Suprapubic skin (tissue), 4 donors: ENCODE results near the gene TPK1. TPM values are rescaled to one million over a fixed set of nuclear protein-coding genes. Genes with fewer than 3 reads are reported as not detected.
"Not testable (repeated sequence)": the region's sequence is repeated elsewhere in the genome, so short reads cannot be mapped to it uniquely, and the experiment has no call there.

Source experiments
- DNase-seq, 2 donors: peaks; one replicate each; pipeline ENCODE4 v3.0.0-alpha.2; 2019; ENCODE audit warnings: low spot score in 2 of 2
- H3K27ac ChIP-seq: fragments of 200-600 bp; sonication (generic); one replicate; pipeline ENCODE4 v1.5.1; 2019
- H3K27me3 ChIP-seq: fragments of 200-600 bp; sonication (generic); one replicate; pipeline ENCODE4 v1.5.1; 2019
- H3K36me3 ChIP-seq: fragments of 200-600 bp; sonication (generic); one replicate; pipeline ENCODE4 v1.5.1; 2019
- H3K4me1 ChIP-seq: fragments of 200-600 bp; sonication (generic); one replicate; pipeline ENCODE4 v1.5.1; 2019
- H3K4me3 ChIP-seq: fragments of 200-600 bp; sonication (generic); one replicate; pipeline ENCODE4 v1.5.1; 2019; ENCODE audit warnings: mild to moderate bottlenecking
- H3K9me3 ChIP-seq: fragments of 200-600 bp; sonication (generic); one replicate; pipeline ENCODE4 v1.5.1; 2019
- CTCF ChIP-seq, 2 donors: fragments of 200-600 bp in 1 of 2; fragments of 450-650 bp in 1 of 2; sonication (generic) in 1 of 2; IDR thresholded peaks; one replicate each; pipeline ENCODE4 v1.5.1; 2016 to 2019; ENCODE audit warnings: antibody characterized with exemption in 2 of 2, mild to moderate bottlenecking in 1 of 2, moderate library complexity in 1 of 2
- EP300 ChIP-seq: sonication (generic); formaldehyde crosslinking; IDR thresholded peaks from one replicate; pipeline ENCODE4 v1.6.1; 2017; ENCODE audit warnings: antibody characterized with exemption
- POLR2A ChIP-seq, 2 donors: fragments of 450-650 bp; IDR thresholded peaks; one replicate each; pipeline ENCODE4 v1.6.1; 2017; ENCODE audit warnings: antibody characterized with exemption in 2 of 2, mild to moderate bottlenecking in 2 of 2, moderate library complexity in 2 of 2
- POLR2AphosphoS5 ChIP-seq, 3 donors: sonication (generic); formaldehyde crosslinking; IDR thresholded peaks; one replicate each; pipeline ENCODE4 v1.6.1; 2017; ENCODE audit warnings: antibody characterized with exemption in 3 of 3
- WGBS: methylation state at CpG from one replicate; pipeline ENCODE4 v1.1.5; 2018; 5-methylcytosine and 5-hydroxymethylcytosine counted together
- total RNA-seq, 4 donors: library from RNA; depleted of rRNA; stranded (reverse); fragments of >200 nt; gene quantifications; one replicate each; pipeline ENCODE4 v1.1.0, GENCODE V29; 2016

Gene TPK1
- total RNA-seq, 4 donors from 2014 or later = 1.4 to 3.9 (median 2.8) TPM

DNA sequence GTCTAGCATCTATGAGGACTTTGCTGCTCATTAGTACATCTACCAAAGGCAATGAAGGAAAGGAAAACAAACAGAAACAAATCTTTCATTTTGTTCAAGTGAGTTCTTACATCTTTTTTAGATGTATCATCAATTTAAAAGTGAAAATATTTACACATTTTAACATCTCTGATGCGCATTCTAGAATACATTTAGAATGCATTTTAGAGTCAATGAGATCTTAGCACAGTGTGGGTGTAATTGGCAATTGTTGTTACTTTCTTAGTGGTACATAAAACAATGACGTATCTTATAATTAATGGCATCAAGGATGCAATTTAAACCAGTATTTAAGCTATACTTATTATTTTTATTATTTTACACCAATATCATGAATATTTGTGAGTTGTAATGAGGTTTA lies 51.4 kb downstream of the TPK1 start:
- H3K36me3 ChIP-seq = no peaks in the 10 kb centered on the region
- no peaks in the 10 kb centered on the region for H3K27me3 ChIP-seq
- TF ChIP-seq EP300 (no peak), POLR2A (IDR thresholded peaks at IDR 0.05) (no peak), CTCF (IDR thresholded peaks at IDR 0.05) (no peak), POLR2AphosphoS5 (IDR thresholded peaks at IDR 0.05) (no peak)
- H3K4me1 ChIP-seq = no peaks in the 10 kb centered on the region
- 86% methylated on average over 2 of the region's 2 CpGs for WGBS
- no peak overlapping the region for H3K27ac ChIP-seq
- no peaks in the 10 kb centered on the region for H3K9me3 ChIP-seq
- no peak overlapping the region for H3K4me3 ChIP-seq
- DNase-seq = no peak

- Histone ChIP-seq H3K27me3 (no peaks in the 10 kb centered on the region), H3K36me3 (no peaks in the 10 kb centered on the region), H3K4me3 (no peak overlapping the region), H3K27ac (no peak overlapping the region), H3K9me3 (no peaks in the 10 kb centered on the region), H3K4me1 (no peaks in the 10 kb centered on the region)
- 11% methylated on average over 1 of the region's 1 CpG for whole genome bisulfite sequencing
- DNase-seq = no peak
- TF ChIP-seq POLR2AphosphoS5 (IDR thresholded peaks at IDR 0.05) = no peak
- TF ChIP-seq EP300 = no peak
- no peak for TF ChIP-seq CTCF (IDR thresholded peaks at IDR 0.05)
- no peak for TF ChIP-seq POLR2A (IDR thresholded peaks at IDR 0.05)
These were observed 53.0 kb downstream of the TPK1 start for GRCh38 chr7:144782883-144783282.

- Histone ChIP-seq H3K27ac (no peak overlapping the region), H3K36me3 (no peaks in the 10 kb centered on the region), H3K9me3 (no peaks in the 10 kb centered on the region), H3K4me1 (no peaks in the 10 kb centered on the region), H3K27me3 (no peaks in the 10 kb centered on the region), H3K4me3 (no peak overlapping the region)
- 93% methylated on average over 4 of the region's 4 CpGs for WGBS
- TF ChIP-seq EP300 = no peak
- TF ChIP-seq POLR2A (IDR thresholded peaks at IDR 0.05) = no peak
- TF ChIP-seq POLR2AphosphoS5 (IDR thresholded peaks at IDR 0.05) = no peak
- no peak for TF ChIP-seq CTCF (IDR thresholded peaks at IDR 0.05)
- no peak for DNase-seq
These were observed 55.7 kb downstream of the TPK1 start for GRCh38 chr7:144780071-144780608.

DNA sequence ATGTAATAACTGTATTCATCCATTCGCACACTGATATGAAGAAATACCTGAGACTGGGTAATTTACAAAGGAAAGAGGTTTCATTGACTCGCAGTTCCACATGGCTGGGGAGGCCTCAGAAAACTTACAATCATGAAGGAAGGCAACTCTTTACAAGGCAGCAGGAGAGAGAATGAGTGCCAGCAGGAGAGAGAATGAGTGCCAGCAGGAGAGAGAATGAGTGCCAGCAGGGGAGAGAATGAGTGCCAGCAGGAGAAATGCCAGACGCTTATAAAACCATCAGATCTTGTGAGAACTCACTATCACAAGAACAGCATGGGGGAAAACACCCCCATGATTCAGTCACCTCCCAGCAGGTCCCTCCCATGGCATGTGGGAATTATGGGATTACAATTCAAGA lies 58.0 kb downstream of the TPK1 start:
- not testable (repeated sequence) for DNase-seq, H3K9me3 ChIP-seq, H3K27ac ChIP-seq, H3K36me3 ChIP-seq, H3K4me1 ChIP-seq, H3K27me3 ChIP-seq, H3K4me3 ChIP-seq
- 62% methylated on average over 3 of the region's 3 CpGs for WGBS

DNA sequence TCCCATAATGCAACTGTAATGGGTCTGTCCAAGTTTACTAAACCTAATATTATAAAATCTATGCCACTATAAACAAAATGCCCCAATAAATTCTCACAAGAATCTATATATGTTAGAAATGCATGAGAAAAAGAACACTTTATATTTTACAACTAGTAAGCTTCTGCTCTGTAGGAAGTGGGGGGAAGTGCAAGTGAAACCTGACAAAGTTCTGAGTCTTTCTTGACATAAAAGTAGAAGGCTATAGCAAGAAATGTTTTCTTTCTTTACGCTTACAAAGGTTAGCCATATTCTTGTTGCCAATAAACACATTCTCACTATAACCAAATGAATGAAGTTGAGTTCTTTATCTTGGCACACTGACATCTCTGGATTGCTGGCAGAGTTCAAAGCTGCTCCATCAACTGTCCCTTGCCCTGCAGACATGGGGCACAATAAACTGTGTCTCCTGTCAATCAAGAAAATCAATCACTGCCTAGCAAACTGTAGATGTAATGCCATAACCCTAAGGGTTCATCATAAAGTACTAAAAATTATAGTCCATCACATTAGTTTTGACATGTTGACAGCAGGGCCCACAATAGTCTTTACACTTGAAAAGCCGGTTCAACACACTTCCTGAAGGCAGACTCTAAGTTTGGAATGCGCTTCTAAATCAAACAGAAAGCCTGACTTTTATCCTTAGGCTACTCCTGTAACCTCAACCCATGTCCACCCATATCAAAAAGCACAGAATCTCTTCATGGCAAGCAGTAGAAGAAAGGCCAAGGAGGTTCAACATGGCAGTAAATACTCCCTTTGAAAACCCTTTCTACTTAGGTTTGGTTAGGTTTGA lies 58.6 kb downstream of the TPK1 start:
- H3K27ac ChIP-seq = no peak overlapping the region
- no peaks in the 10 kb centered on the region for H3K36me3 ChIP-seq
- no peak overlapping the region for H3K4me3 ChIP-seq
- no peak for TF ChIP-seq CTCF (IDR thresholded peaks at IDR 0.05)
- no peak for TF ChIP-seq EP300
- TF ChIP-seq POLR2A (IDR thresholded peaks at IDR 0.05) = no peak
- TF ChIP-seq POLR2AphosphoS5 (IDR thresholded peaks at IDR 0.05) = no peak
- no peaks in the 10 kb centered on the region for H3K9me3 ChIP-seq
- WGBS = 52% methylated on average over 3 of the region's 3 CpGs
- no peak for DNase-seq
- no peaks in the 10 kb centered on the region for H3K4me1 ChIP-seq
- H3K27me3 ChIP-seq = no peaks in the 10 kb centered on the region
